Mesodermal cell (in vitro differentiated cells): Measurements from ENCODE around the gene KCTD11.
A peak's percentile ranks its signal among the peaks of the same experiment; 100 is the strongest.

Experiments
- H3K27ac ChIP-seq: 2 replicates; pipeline ENCODE4 v1.7.0; 2013; ENCODE audit warnings: mild to moderate bottlenecking, low read depth, low read length, moderate library complexity; ENCODE audit not compliant: severe bottlenecking
- H3K36me3 ChIP-seq: 2 replicates; pipeline ENCODE4 v1.7.1; 2013; ENCODE audit warnings: mild to moderate bottlenecking, low read length, moderate library complexity; ENCODE audit not compliant: control insufficient read depth, insufficient read depth
- H3K4me1 ChIP-seq: one replicate; pipeline ENCODE4 v1.7.1; 2013; ENCODE audit warnings: mild to moderate bottlenecking, low read length; ENCODE audit not compliant: insufficient read depth, control insufficient read depth, poor library complexity, severe bottlenecking
- H3K4me3 ChIP-seq: 2 replicates; pipeline ENCODE4 v1.7.0; 2013; ENCODE audit warnings: low read length, control low read depth, mild to moderate bottlenecking; ENCODE audit not compliant: insufficient read depth, poor library complexity, severe bottlenecking; ENCODE audit errors: extremely low read depth
- H3K9me3 ChIP-seq: 2 replicates; pipeline ENCODE4 v1.7.1; 2013; ENCODE audit warnings: mild to moderate bottlenecking, low read length, moderate library complexity; ENCODE audit not compliant: control insufficient read depth
- WGBS, 2 experiments: methylation state at CpG; one replicate each; pipeline ENCODE4 v1.1.5; 2013; ENCODE audit warnings: missing lambda C conversion rate in 2 of 2; ENCODE audit not compliant: insufficient coverage in 2 of 2; 5-methylcytosine and 5-hydroxymethylcytosine counted together

KCTD11 gene

GRCh38 chr17:7323731-7324437, 28.1 kb upstream of the KCTD11 start:
- Histone ChIP-seq H3K27ac (no peak overlapping the region), H3K4me1 (no peaks in the 10 kb centered on the region), H3K9me3 (no peaks in the 10 kb centered on the region), H3K36me3 (peaks cover 72% of the 10 kb centered on the region), H3K4me3 (no peak overlapping the region)
- 70 to 72% methylated on average over 38 to 39 of the region's 39 CpGs for WGBS, 2 experiments

GRCh38 chr17:7324438-7324779, 27.6 kb upstream of the KCTD11 start:
- WGBS, 2 experiments: 78 to 95% methylated on average over 3 of the region's 3 CpGs
- Histone ChIP-seq H3K27ac (no peak overlapping the region), H3K4me1 (no peaks in the 10 kb centered on the region), H3K4me3 (no peak overlapping the region), H3K9me3 (no peaks in the 10 kb centered on the region), H3K36me3 (peaks cover 68% of the 10 kb centered on the region)

GRCh38 chr17:7325031-7325528, 26.9 kb upstream of the KCTD11 start:
- H3K36me3 ChIP-seq: peaks cover 66% of the 10 kb centered on the region
- H3K4me1 ChIP-seq: no peaks in the 10 kb centered on the region
- no peaks in the 10 kb centered on the region for H3K9me3 ChIP-seq
- WGBS, 2 experiments: 97 to 100% methylated on average over 7 to 8 of the region's 19 CpGs
- no peak overlapping the region for H3K27ac ChIP-seq
- H3K4me3 ChIP-seq: no peak overlapping the region

- peaks cover 55% of the 10 kb centered on the region for H3K36me3 ChIP-seq
- no peak overlapping the region for H3K27ac ChIP-seq
- no peaks in the 10 kb centered on the region for H3K9me3 ChIP-seq
- H3K4me1 ChIP-seq: no peaks in the 10 kb centered on the region
- H3K4me3 ChIP-seq: no peak overlapping the region
- 83 to 97% methylated on average over 5 to 6 of the region's 11 CpGs for WGBS, 2 experiments
These were observed 25.8 kb upstream of the KCTD11 start for GRCh38 chr17:7326186-7326585.

GRCh38 chr17:7327056-7327455, 24.9 kb upstream of the KCTD11 start:
- H3K36me3 ChIP-seq: peaks cover 47% of the 10 kb centered on the region

GRCh38 chr17:7327501-7327900, 24.5 kb upstream of the KCTD11 start:
- H3K36me3 ChIP-seq: peaks cover 43% of the 10 kb centered on the region
- WGBS, 2 experiments: 95 to 98% methylated on average over 11 to 16 of the region's 17 CpGs
- no peak overlapping the region for H3K27ac ChIP-seq
- H3K4me1 ChIP-seq: no peaks in the 10 kb centered on the region
- H3K9me3 ChIP-seq: no peaks in the 10 kb centered on the region
- H3K4me3 ChIP-seq: no peak overlapping the region

More at GRCh38 chr17:7327056-7327455, 24.9 kb upstream of the KCTD11 start:
- no peaks in the 10 kb centered on the region for H3K4me1 ChIP-seq
- WGBS, 2 experiments: 83% methylated on average over 1 of the region's 7 CpGs; no CpG with 5 or more reads in 1 of the 2 experiments
- H3K9me3 ChIP-seq: no peaks in the 10 kb centered on the region
- no peak overlapping the region for H3K4me3 ChIP-seq
- no peak overlapping the region for H3K27ac ChIP-seq

GRCh38 chr17:7328009-7328408, 24.0 kb upstream of the KCTD11 start:
- H3K27ac ChIP-seq: no peak overlapping the region
- H3K9me3 ChIP-seq: no peaks in the 10 kb centered on the region
- peak overlapping the region; percentile 88 for H3K4me3 ChIP-seq
- WGBS, 2 experiments: 100% methylated on average over 1 of the region's 1 CpG
- H3K4me1 ChIP-seq: no peaks in the 10 kb centered on the region
- peaks cover 38% of the 10 kb centered on the region for H3K36me3 ChIP-seq

- Histone ChIP-seq H3K4me3 (peak within 1 kb of the TSS; percentile 88), H3K4me1 (no peaks in the 10 kb centered on the region), H3K9me3 (no peaks in the 10 kb centered on the region), H3K27ac (peak within 1 kb of the TSS; percentile 89), H3K36me3 (peaks cover 29% of the 10 kb centered on the region)
- WGBS, 2 experiments: 0% methylated on average over 28 to 34 of the region's 50 CpGs
These were observed 23.1 kb upstream of the KCTD11 start, which contains the start of gene NEURL4 for GRCh38 chr17:7328840-7329373. Gene NEURL4, minus strand, starts transcription at chr17:7329335. Its CDS starts 23 bp downstream, at chr17:7329312.

- peak overlapping the region; percentile 88 for H3K4me3 ChIP-seq
- H3K9me3 ChIP-seq: no peaks in the 10 kb centered on the region
- no peaks in the 10 kb centered on the region for H3K4me1 ChIP-seq
- peaks cover 25% of the 10 kb centered on the region for H3K36me3 ChIP-seq
- peak overlapping the region; percentile 89 for H3K27ac ChIP-seq
- WGBS, 2 experiments: 0% methylated on average over 36 to 39 of the region's 43 CpGs
These were observed 22.5 kb upstream of the KCTD11 start for GRCh38 chr17:7329374-7329996.

- WGBS, 2 experiments: 5% methylated on average over 29 to 30 of the region's 34 CpGs
- H3K4me3 ChIP-seq: peak overlapping the region; percentile 88
- no peaks in the 10 kb centered on the region for H3K9me3 ChIP-seq
- H3K36me3 ChIP-seq: peaks cover 21% of the 10 kb centered on the region
- H3K4me1 ChIP-seq: no peaks in the 10 kb centered on the region
- peak overlapping the region; percentile 89 for H3K27ac ChIP-seq
These were observed 21.8 kb upstream of the KCTD11 start for GRCh38 chr17:7329997-7330637.
